G401.6 (cell line): ENCODE results near the gene TNRC18.
"Not testable (repeated sequence)": the region's sequence is repeated elsewhere in the genome, so short reads cannot be mapped to it uniquely, and the experiment has no call there.

Experiments
- FAIRE-seq: peaks from 2 replicates; lab custom pipeline; 2012; peaks lifted over from hg19 to GRCh38; lab: Jason Lieb, UNC

TNRC18 gene

GRCh38 chr7:5289355-5289754 is 134.3 kb downstream of the TNRC18 start:
- FAIRE-seq, result no peak

- not testable (repeated sequence) for FAIRE-seq
Measured at GRCh38 chr7:5288560-5288959, 135.1 kb downstream of the TNRC18 start.

DNA sequence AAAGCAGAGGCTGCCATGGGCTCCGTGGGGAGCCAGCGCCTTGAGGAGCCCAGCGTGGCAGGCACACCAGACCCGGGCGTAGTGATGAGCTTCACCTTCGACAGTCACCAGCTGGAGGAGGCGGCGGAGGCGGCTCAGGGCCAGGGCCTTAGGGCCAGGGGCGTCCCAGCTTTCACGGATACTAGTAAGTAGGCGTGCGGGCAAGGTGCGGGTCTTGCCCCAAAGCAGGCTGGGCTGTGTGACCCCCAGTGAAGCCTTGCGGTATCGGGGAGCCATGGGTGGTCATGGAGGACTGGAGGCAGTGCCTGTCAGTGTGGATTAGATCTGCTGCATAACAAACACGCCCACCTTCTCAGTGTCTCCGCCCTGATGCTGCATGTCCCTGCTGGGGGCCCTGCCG is 135.8 kb downstream of the TNRC18 start:
- FAIRE-seq, result no peak

- FAIRE-seq, result not testable (repeated sequence)
Measured at GRCh38 chr7:5287373-5287772, 136.3 kb downstream of the TNRC18 start.

- FAIRE-seq, result no peak
Measured at GRCh38 chr7:5286933-5287332, 136.7 kb downstream of the TNRC18 start.

GRCh38 chr7:5284304-5285281 is 139.0 kb downstream of the TNRC18 start:
- peak; percentile 28 for FAIRE-seq

DNA sequence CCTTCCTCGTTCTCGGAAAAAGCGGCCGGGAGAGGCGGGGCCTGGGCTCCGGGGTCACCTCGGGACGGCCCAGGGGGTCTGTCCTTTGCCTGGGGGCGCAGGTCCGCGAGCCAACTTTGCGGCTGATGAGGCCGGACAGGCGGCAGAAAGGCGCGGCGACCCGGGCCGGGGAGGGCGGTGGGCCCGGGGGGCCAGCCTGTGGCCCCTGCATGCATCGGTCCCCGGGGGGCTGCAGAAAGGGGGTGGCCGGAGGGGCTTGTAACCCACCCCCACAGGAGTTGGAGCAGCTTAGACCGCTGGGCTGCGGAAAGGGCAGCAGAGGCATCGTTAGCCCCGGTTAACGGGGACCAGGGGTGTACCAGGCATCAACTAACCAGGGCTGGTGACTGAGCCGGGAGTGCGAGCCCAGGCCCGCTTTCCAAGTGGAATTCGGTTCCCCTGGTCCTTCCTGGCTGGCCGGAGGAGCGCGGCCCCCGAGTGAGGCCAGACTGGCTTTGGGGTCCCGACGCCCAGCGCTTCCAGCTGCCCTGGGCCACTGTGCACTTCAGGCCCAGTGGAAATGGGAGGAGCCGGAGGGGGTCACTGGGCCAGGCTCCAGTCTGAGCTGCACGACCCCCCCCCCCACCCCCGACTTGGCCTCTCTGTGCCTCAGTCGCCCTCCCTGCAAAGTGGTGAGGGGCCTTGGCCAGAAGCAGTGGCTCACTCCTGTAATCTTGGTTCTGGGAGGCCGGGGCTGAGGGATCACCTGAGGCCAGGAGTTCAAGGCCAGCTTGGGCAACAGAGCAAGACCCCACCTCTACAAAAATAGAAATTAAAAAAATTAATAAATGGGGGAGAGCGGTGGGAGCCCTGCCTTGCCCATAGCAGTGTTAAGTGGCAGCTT is 140.0 kb downstream of the TNRC18 start:
- no peak for FAIRE-seq

DNA sequence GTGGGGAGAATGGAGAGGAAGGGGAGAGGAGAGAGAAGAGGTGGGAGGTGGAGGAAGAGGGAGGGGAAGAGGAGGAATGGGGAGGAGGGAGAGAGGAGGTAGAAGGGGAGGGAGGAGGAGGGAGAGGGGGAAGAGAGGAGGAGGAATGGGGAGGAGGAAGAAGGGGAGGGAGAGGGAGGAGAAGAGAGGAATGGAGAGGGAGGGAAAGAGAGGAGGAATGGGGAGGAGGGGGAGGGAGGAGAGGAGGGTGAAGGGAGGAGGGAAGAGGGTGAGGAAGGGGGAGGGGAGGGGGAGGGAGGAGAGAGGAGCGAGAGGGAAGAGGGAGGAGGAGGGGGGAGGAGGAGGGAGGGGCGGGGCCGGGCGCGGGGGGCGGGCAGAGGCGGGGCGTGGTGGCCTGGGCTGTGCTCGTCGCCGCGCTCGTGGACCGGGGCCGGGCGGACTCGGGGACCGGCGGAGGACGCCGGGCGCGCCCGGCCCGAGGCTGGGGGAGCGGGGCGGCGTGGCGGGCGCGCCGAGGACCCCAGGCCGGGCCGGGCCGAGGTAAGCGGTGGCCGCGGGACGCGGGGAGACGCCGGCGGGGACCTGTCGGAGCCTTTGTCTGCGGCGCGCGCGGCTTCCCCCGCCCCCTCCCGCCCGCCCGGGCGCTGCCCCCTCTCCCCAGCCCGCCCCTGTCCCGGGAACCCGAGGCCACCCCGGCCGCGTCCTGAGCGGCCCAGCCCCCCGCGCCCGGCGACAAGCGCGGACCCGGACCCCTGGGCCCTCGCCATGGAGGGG is 140.9 kb downstream of the TNRC18 start, which contains the start of gene SLC29A4:
Gene SLC29A4, plus strand, starts transcription at position 401 of the 774 bp plus-strand sequence. CDS start 4,874 bp downstream, outside the sequence.
- FAIRE-seq, result no peak

DNA sequence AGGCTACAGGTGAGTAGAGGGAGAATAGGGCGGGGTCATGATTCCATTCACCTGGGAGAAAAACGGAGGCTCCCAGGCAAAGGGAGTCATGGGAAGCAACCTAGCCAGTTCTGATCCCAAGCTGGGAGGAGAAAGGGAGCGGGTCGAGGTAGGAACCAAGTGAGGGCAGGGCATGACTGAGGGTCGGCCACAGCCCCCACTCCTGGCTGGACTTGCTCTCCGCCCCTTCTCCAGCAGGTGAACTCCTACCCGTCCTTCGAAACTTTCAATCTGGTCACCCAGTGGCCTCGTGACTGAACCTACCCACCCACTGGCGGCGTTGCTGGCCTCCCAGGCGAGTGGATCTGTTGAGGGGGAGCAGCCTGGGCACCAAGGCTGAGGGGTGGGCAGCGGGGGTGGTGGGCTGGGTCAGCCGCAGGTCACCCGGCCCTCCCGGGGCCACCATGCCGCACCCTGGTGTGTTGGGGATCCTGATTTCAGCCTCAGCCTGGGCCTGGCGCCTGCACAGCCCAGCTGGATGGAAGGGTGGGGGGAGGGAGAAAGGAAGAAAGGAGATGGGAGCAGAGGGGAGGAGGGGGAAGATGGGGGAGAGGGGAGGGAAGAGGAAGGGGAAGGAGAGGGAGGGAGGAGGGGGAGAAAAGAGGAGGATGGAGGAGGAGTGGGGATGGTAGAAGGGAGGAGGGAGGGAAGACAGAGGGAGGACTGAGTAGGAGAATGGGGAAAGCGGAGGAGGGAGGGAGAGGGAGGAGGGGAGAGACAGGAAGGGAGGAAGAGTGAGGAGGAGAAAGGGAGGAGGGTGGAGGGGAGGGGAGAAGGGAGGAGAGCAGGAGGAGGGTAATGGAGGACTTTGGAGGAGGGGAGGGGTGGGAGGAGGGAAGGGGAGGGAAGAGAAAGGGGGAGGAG is 141.8 kb downstream of the TNRC18 start:
- not testable (repeated sequence) for FAIRE-seq

- FAIRE-seq, result no peak
Measured at GRCh38 chr7:5279734-5280133, 143.9 kb downstream of the TNRC18 start.

GRCh38 chr7:5278766-5279165 is 144.9 kb downstream of the TNRC18 start:
- FAIRE-seq, result no peak

GRCh38 chr7:5276611-5277010 is 147.0 kb downstream of the TNRC18 start:
- FAIRE-seq, result no peak

DNA sequence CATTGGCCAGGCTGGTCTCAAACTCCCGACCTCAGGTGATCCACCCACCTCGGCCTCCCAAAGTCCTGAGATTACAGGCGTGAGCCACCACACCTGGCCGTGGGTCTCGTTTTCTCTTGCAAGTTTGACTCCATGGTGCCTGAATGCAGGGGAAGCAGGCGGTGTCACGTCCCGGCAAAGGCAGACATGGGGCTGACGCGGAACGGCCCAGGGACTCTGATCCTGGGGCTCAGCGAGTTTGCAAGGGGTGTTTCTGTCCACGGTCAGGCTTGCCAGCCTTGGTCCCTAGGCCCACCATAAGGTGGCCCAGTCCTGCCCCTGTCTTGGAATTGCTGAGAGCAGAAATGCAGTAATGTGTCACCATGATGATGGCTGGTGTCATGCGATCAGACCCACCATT is 147.5 kb downstream of the TNRC18 start:
- FAIRE-seq, result not testable (repeated sequence)

DNA sequence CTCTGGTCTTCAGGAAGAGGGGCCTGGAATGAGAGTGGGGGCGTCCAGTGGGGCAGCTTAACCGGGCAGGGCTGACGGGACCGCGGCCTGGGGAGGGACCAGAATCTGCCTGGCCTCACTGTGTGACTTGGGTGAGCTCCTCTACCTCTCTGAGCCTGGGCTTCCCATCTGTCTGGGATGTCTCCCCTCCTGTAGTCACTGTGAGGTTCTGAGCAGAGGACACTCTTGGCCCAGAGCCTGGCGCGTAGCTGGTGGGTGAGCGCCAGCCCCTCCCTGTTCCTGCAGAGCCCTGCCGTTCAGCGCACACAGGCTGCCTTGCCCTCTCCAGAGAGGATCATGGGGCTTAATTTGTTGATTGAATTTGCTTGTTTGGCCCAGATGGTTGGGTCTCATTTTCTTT is 148.1 kb downstream of the TNRC18 start:
- not testable (repeated sequence) for FAIRE-seq

DNA sequence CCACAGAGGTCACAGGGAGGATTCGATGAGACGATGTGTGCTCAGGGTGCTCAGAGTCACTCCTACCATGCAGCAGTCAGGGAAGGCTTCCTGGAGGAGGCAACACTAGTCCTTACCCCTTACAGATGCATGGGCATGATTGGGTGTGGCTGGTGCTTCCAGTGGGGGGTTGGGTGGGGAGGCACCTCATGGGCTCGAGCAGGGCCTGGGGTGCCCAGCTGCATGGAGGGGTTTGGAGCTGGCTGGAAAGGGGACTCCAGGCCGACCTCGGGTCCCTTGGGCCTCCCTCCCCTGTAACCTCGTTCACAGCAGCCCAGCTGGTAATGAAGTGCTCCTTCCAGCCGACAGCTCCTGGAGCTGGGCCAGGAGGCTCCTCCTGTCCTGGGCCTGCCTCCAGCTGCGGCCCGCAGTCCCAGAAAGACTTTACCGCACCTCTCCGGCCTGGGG is 148.6 kb downstream of the TNRC18 start:
- not testable (repeated sequence) for FAIRE-seq

GRCh38 chr7:5274441-5274840 is 149.2 kb downstream of the TNRC18 start:
- no peak for FAIRE-seq

DNA sequence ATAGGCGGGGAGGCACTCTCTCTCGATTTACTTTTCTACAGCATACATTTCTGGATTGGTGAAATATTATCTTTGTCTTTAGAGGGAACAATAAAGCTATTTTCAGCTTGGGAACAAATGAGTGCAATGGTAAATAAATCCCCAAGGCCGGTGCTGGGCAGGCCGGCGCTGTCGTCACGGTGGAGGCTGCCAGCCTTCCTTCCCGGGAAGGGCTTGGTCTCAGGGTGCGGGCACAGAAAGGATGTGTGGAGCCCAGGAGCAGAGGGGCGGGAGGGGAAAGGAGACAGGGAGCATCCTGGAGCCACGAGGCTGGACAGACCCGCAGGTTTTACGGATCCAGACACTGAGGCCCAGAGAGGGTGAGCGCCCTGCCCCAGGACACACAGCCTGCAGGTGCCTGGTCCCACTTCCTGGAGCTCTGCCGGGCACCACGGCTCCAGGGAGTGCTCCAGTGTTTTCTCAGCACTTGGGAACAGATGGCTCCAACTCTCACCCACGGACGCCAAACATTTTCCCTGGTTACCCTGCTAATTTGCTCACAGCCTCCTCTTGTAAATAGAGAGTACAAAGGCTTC is 149.7 kb downstream of the TNRC18 start:
- FAIRE-seq, result not testable (repeated sequence)

- FAIRE-seq, result no peak
Measured at GRCh38 chr7:5270788-5271187, 152.8 kb downstream of the TNRC18 start.

DNA sequence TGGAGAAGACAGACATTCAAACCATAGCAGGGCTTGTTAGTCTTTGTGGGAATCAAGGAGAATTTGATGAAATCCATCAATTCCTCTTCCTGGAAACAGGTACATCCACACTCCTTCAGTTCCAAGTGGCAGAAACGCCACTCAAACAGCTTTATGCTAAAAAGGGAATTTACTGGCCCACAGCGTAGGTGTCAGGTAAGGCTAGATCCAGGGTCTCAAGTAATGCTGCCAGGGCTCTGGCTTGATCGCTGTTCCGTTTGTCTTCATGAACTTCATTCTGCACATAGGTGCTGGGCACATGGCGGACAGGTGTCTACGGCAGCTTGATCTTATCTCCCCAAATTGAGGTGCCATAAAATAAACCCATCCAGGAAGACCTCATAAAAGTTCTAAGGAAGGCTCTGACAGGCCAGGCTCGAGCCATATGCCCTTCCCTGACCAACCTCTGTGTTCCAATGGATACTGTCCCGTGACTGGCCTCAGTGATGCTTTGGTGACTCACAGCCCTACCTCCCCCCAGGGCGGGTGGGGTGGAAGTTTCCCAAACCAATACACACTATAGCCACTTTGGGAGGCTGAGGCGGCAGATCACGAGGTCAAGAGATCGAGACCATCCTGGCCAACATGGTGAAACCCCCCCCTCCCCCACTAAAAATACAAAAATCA is 153.5 kb downstream of the TNRC18 start:
- not testable (repeated sequence) for FAIRE-seq

- not testable (repeated sequence) for FAIRE-seq
Measured at GRCh38 chr7:5267829-5268228, 155.8 kb downstream of the TNRC18 start.
